ENCODE data around the gene LIF.

LIF gene

DNA sequence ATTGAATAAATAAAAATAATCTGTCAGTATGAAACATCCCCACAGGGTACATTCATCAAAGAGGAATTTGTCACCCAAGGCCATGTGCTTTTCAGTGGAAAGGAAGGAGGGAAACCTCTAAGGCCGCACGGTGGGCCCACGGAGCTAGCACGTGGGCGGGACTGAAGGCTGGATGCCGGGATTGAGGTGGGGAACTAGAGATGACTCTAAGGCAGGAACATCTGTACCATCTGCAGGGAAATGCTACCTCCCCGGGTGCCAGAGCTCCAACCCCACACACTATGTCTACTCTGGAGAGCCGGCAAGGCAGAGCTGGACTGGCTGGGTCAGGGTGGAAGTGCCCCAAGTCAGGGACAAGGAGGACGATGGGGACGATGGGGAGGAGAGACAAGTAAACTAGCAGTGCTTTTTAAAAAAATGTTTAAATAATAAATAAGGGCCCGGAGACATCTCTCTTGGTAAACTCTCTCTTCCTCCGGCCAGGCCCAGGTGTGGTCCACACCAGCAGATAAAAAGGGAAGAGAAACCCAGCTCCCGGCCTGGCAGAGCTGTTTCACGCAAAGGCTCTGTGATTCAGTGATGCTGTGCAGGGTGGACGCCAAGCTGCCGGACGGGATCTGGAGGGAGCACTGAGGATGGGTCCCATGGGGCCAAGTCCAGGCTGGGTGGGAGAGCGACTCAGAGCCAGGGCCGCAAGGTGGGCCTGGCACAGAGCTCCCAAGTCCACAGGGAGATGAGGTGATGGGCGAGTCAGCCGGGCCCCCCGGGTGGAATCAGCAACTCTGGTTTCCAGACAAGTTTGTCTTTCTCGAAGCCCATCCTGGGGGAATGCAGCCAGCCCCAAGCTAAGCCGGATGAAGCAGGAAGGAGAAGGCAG, 5.8 kb downstream of the LIF start:
- H3K27ac ChIP-seq = no peak overlapping the region
- TF ChIP-seq ZFX (IDR thresholded peaks at IDR 0.05; ENCODE audit: borderline replicate concordance) = no peak
- TF ChIP-seq, protein P1, sequence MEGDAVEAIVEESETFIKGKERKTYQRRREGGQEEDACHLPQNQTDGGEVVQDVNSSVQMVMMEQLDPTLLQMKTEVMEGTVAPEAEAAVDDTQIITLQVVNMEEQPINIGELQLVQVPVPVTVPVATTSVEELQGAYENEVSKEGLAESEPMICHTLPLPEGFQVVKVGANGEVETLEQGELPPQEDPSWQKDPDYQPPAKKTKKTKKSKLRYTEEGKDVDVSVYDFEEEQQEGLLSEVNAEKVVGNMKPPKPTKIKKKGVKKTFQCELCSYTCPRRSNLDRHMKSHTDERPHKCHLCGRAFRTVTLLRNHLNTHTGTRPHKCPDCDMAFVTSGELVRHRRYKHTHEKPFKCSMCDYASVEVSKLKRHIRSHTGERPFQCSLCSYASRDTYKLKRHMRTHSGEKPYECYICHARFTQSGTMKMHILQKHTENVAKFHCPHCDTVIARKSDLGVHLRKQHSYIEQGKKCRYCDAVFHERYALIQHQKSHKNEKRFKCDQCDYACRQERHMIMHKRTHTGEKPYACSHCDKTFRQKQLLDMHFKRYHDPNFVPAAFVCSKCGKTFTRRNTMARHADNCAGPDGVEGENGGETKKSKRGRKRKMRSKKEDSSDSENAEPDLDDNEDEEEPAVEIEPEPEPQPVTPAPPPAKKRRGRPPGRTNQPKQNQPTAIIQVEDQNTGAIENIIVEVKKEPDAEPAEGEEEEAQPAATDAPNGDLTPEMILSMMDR (IDR thresholded peaks at IDR 0.05) = no peak

DNA sequence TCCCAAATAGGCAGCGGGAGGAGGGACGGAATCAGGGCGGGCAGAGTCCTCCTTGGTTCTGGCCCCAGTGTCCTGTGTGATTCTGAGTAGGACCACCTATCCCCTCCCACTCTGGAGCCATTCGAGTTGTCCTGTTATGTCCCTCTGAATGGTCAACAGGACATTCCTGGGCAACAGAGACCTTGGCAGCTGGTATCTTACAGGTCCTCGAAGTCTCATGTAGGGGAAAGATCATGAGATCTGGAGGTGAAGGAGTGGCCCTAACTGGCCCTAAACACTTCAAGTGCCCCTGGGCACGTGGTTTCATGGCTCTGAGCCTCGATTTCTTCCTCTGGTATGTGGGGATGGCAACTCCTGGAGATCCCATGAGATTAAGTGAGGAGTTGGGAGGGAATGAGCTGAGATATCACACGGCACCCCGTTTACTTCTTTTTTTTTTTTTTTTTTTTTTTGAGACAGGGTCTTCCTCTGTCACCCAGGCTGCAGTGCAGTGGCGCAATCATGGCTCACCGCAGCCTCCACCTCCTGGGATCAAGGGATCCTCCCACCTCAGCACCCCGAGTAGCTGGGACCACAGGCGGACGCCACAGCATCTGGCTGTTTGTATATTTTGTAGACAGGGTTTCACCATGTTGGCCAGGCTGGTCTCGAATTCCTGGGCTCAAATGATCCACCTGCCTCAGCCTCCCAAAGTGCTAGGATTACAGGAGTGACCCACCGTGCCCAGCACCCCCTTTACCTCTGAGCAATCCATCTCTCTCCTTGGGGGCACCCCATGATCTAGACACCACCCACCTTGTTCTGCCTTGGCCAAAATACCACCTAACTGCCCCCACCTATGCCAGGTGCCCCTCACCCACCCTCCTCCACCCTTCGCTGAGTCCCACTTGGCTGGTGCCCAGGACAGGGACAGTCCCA, 6.8 kb downstream of the LIF start:
- H3K27ac ChIP-seq = no peak overlapping the region

DNA sequence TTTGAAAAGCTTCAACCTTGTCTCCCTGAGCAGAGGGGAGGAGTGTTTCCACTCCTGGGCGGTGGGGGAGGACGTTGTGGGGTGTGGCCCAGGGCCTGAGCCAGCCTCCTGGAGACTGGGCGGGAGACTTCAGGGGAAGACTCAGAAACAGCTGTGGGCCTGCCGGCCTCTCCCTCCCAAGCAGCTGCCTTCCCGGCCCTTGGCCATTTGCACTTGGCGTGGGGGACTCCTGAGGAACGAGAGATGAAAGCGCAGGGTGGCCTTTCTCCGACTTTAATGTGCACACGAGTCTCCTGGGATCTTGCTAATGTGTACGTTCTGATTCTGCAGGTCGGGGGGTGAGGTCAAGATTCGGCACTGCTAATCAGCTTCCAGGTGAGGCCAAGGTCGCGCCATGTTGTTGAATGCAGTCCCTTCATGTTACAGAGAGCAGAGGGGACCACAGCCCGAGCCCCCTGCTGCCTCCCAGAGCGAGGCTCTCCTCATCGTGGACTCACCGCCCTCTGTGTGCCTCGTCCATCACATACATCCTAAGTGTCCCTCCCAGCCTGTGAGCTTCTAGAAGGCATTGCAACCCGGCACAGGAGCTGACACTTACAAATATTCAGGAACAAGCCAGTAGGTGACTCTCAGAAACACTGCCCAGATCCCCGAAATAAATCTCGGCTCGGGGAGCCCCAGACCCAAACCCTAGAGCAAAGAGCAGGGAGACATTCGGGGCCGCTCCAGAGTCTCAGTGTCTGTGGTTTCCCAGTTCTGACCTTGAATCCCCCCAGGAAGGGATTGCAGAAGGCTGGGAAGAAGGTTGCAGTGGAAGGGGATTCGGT, 7.7 kb downstream of the LIF start:
- no peak overlapping the region for H3K27ac ChIP-seq
- TF ChIP-seq, protein P1 (IDR thresholded peaks at IDR 0.05) = no peak
- TF ChIP-seq ZFX (IDR thresholded peaks at IDR 0.05; ENCODE audit: borderline replicate concordance) = no peak

More for the DNA sequence above, 6.8 kb downstream of the LIF start:
- TF ChIP-seq, protein P1 (IDR thresholded peaks at IDR 0.05) = no peak
- TF ChIP-seq ZFX (IDR thresholded peaks at IDR 0.05; ENCODE audit: borderline replicate concordance) = no peak

DNA sequence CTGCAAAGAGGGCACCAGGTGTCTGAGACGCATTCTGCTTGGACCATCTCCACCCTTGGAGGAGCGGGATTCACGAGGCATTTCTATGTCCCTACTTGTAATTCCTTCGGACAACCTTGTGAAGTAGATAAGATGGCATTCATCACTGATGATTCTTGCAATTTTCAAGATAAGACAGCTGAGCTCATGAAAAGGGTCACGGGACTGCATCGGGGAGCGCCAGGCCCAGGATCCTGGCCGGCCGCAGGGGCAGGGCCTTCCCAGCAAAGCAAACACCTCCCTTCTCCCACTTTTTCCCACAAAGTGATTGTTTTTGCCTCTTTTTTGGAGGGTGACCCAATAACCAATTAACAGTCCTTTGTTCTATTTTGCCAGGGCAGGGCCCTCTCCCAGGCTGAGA, 8.4 kb downstream of the LIF start:
- no peak overlapping the region for H3K27ac ChIP-seq
- TF ChIP-seq, protein P1 (IDR thresholded peaks at IDR 0.05) = no peak
- no peak for TF ChIP-seq ZFX (IDR thresholded peaks at IDR 0.05; ENCODE audit: borderline replicate concordance)

DNA sequence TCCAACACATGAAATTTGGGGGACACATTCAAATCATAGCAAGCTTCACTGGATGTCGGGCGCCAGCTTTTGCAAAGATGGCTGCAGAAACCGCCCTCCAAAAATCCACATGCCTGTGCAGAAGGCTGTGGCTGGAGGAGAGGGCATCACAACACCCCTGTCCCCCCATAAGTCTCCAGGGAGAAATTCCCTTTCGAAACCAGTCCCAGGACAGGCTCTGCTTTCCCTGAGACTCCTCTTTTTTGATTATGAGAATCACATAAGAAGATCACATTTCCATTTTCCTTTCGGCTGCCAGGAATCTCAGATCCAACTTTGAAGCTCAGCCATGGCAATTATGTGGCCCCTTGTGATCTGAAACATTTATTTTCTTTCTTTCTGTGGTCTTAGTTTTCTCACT, 9.7 kb downstream of the LIF start:
- TF ChIP-seq, protein P1 (IDR thresholded peaks at IDR 0.05) = no peak
- H3K27ac ChIP-seq = no peak overlapping the region

DNA sequence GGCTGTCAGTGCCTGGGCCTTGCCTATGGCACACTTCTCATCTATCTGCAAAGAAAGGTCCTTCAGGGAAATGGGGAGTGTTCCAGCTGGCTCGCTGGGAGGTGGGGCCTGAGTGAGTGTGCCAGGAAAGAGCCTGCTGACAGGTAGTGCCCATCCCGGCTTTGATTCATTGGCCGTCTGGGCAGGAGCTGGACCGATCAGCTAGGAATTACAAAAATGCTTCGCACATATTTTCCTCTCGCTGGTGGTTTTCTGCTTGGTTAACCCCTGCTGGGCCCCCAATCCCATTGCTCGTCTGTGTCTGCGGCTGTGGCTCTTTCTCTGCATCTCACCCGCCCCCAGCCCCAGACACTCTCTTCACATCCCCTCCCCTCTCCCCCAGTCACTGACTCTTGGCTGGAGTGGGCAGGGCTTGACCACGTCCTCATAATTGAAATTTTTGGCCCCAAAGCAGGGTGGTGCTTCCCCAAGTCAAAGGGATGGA, 10.8 kb downstream of the LIF start:
- H3K27ac ChIP-seq = no peak overlapping the region
- TF ChIP-seq, protein P1 (IDR thresholded peaks at IDR 0.05) = no peak
- no peak for TF ChIP-seq ZFX (IDR thresholded peaks at IDR 0.05; ENCODE audit: borderline replicate concordance)

Data from 22Rv1 (cell line).